Mucosa of stomach (tissue), 1 donor: Measurements from ENCODE around the gene CTIF.

Source experiments
- H3K27me3 ChIP-seq: one replicate; pipeline ENCODE4 v1.7.0; 2013; ENCODE audit warnings: mild to moderate bottlenecking, low read length; ENCODE audit not compliant: control insufficient read depth, insufficient read depth
- H3K36me3 ChIP-seq: one replicate; pipeline ENCODE4 v1.7.0; 2013; ENCODE audit warnings: low read length; ENCODE audit not compliant: control insufficient read depth, insufficient read depth
- H3K4me1 ChIP-seq: one replicate; pipeline ENCODE4 v1.7.0; 2013; ENCODE audit warnings: mild to moderate bottlenecking, low read length; ENCODE audit not compliant: control insufficient read depth, insufficient read depth
- H3K4me3 ChIP-seq: one replicate; pipeline ENCODE4 v1.7.0; 2013; ENCODE audit warnings: low read length
- H3K9ac ChIP-seq: one replicate; pipeline ENCODE4 v1.7.0; 2013; ENCODE audit warnings: mild to moderate bottlenecking, low read length, moderate library complexity
- H3K9me3 ChIP-seq: one replicate; pipeline ENCODE4 v1.7.0; 2013; ENCODE audit warnings: mild to moderate bottlenecking, low read length, moderate library complexity; ENCODE audit not compliant: control insufficient read depth
- donor health status: Pancreatic carcinoma.

The CTIF gene

GRCh38 chr18:48872234-48873145 lies 333.7 kb downstream of the CTIF start:
- peaks cover 3% of the 10 kb centered on the region for H3K27me3 ChIP-seq
- peaks cover 8% of the 10 kb centered on the region for H3K4me1 ChIP-seq
- no peaks in the 10 kb centered on the region for H3K36me3 ChIP-seq
- H3K9ac ChIP-seq, result no peak overlapping the region
- no peaks in the 10 kb centered on the region for H3K9me3 ChIP-seq
- no peak overlapping the region for H3K4me3 ChIP-seq

GRCh38 chr18:48874233-48874632 lies 335.4 kb downstream of the CTIF start:
- Histone ChIP-seq H3K4me1 (peaks cover 8% of the 10 kb centered on the region), H3K9me3 (no peaks in the 10 kb centered on the region), H3K36me3 (no peaks in the 10 kb centered on the region), H3K4me3 (no peak overlapping the region), H3K9ac (no peak overlapping the region), H3K27me3 (peaks cover 3% of the 10 kb centered on the region)

- Histone ChIP-seq H3K9ac (no peak overlapping the region), H3K27me3 (peaks cover 3% of the 10 kb centered on the region), H3K9me3 (no peaks in the 10 kb centered on the region), H3K36me3 (no peaks in the 10 kb centered on the region), H3K4me1 (peaks cover 12% of the 10 kb centered on the region), H3K4me3 (no peak overlapping the region)
Measured at GRCh38 chr18:48874701-48875162, 335.9 kb downstream of the CTIF start.

GRCh38 chr18:48875314-48875941 lies 336.6 kb downstream of the CTIF start:
- Histone ChIP-seq H3K4me1 (peaks cover 12% of the 10 kb centered on the region), H3K9me3 (no peaks in the 10 kb centered on the region), H3K27me3 (peaks cover 3% of the 10 kb centered on the region), H3K36me3 (no peaks in the 10 kb centered on the region), H3K9ac (no peak overlapping the region), H3K4me3 (no peak overlapping the region)

- Histone ChIP-seq H3K27me3 (peaks cover 3% of the 10 kb centered on the region), H3K9me3 (no peaks in the 10 kb centered on the region), H3K9ac (no peak overlapping the region), H3K4me3 (no peak overlapping the region), H3K4me1 (peaks cover 12% of the 10 kb centered on the region), H3K36me3 (no peaks in the 10 kb centered on the region)
Measured at GRCh38 chr18:48875942-48876511, 337.2 kb downstream of the CTIF start.

GRCh38 chr18:48876590-48876989 lies 337.8 kb downstream of the CTIF start:
- no peaks in the 10 kb centered on the region for H3K36me3 ChIP-seq
- no peak overlapping the region for H3K4me3 ChIP-seq
- H3K4me1 ChIP-seq, result peaks cover 12% of the 10 kb centered on the region
- H3K9me3 ChIP-seq, result no peaks in the 10 kb centered on the region
- peaks cover 3% of the 10 kb centered on the region for H3K27me3 ChIP-seq
- no peak overlapping the region for H3K9ac ChIP-seq

- no peaks in the 10 kb centered on the region for H3K36me3 ChIP-seq
- H3K4me1 ChIP-seq, result peaks cover 12% of the 10 kb centered on the region
- H3K9me3 ChIP-seq, result no peaks in the 10 kb centered on the region
- no peak overlapping the region for H3K9ac ChIP-seq
- peaks cover 3% of the 10 kb centered on the region for H3K27me3 ChIP-seq
- no peak overlapping the region for H3K4me3 ChIP-seq
Measured at GRCh38 chr18:48877941-48878340, 339.1 kb downstream of the CTIF start.

GRCh38 chr18:48878471-48878870 lies 339.6 kb downstream of the CTIF start:
- H3K27me3 ChIP-seq, result peaks cover 3% of the 10 kb centered on the region
- peaks cover 12% of the 10 kb centered on the region for H3K4me1 ChIP-seq
- H3K9me3 ChIP-seq, result no peaks in the 10 kb centered on the region
- H3K4me3 ChIP-seq, result no peak overlapping the region
- no peak overlapping the region for H3K9ac ChIP-seq
- no peaks in the 10 kb centered on the region for H3K36me3 ChIP-seq

- Histone ChIP-seq H3K4me3 (no peak overlapping the region), H3K9ac (no peak overlapping the region), H3K36me3 (no peaks in the 10 kb centered on the region), H3K4me1 (peaks cover 12% of the 10 kb centered on the region), H3K27me3 (peaks cover 3% of the 10 kb centered on the region), H3K9me3 (no peaks in the 10 kb centered on the region)
Measured at GRCh38 chr18:48879008-48879431, 340.2 kb downstream of the CTIF start.

GRCh38 chr18:48880931-48881330 lies 342.1 kb downstream of the CTIF start:
- Histone ChIP-seq H3K4me3 (no peak overlapping the region), H3K36me3 (no peaks in the 10 kb centered on the region), H3K9ac (no peak overlapping the region), H3K4me1 (peaks cover 12% of the 10 kb centered on the region), H3K9me3 (no peaks in the 10 kb centered on the region), H3K27me3 (no peaks in the 10 kb centered on the region)

- no peak overlapping the region for H3K9ac ChIP-seq
- H3K4me3 ChIP-seq, result no peak overlapping the region
- no peaks in the 10 kb centered on the region for H3K36me3 ChIP-seq
- H3K4me1 ChIP-seq, result peaks cover 12% of the 10 kb centered on the region
- H3K9me3 ChIP-seq, result no peaks in the 10 kb centered on the region
- H3K27me3 ChIP-seq, result no peaks in the 10 kb centered on the region
Measured at GRCh38 chr18:48882379-48882778, 343.5 kb downstream of the CTIF start.

- Histone ChIP-seq H3K9ac (no peak overlapping the region), H3K4me3 (no peak overlapping the region), H3K36me3 (no peaks in the 10 kb centered on the region), H3K27me3 (no peaks in the 10 kb centered on the region), H3K9me3 (no peaks in the 10 kb centered on the region), H3K4me1 (peaks cover 5% of the 10 kb centered on the region)
Measured at GRCh38 chr18:48884306-48884705, 345.5 kb downstream of the CTIF start.
